ENCODE measurements around the gene MUC2. TPM values are rescaled to one million over a fixed set of nuclear protein-coding genes. Genes with fewer than 3 reads are reported as not detected.

MUC2 gene
- total and polyA plus RNA-seq, 2 of the 4 experiments (the other 2 are of a cell fraction): not detected

DNA sequence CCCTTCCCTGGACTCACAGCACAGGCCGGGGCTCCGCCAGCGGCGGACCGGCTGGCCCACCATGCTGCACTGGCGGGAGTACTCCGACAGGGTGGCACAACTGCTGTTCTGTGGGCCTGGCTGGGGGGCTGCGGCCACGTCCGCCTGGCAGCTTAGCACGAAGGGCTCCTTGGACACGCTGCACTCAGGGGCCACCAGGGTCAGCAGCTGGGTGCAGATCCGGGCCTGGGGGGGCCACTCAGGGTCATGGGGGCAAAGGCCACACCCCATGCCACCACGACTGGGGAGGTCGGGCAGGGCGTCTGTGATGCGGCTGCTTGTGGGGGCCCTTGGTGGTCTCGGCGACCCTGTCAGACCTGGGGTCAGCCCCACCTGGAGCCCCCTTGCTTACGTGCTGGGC, 44.1 kb upstream of the MUC2 start:
- no peak overlapping the region for H4K91ac ChIP-seq (ENCODE audit: insufficient read depth, low read depth, low read length)
- no peak overlapping the region for H2AFZ ChIP-seq (replicated peaks; ENCODE audit: low read length, poor library complexity)
- H3K56ac ChIP-seq (ENCODE audit: extremely low read depth, insufficient read depth, low read length): no peak overlapping the region
- no peak for ATAC-seq (ENCODE audit: low read depth)
- no peaks in the 10 kb centered on the region for H3K36me3 ChIP-seq (ENCODE audit: control insufficient read depth, insufficient read depth, low read length)
- no peaks in the 10 kb centered on the region for H3K79me1 ChIP-seq (ENCODE audit: low read depth in 1 of 2, low read length in 2 of 2)
- no peak for TF ChIP-seq RCOR1 (IDR thresholded peaks at IDR 0.05; ENCODE audit: insufficient replicate concordance, low read length)
- TF ChIP-seq MXI1 (IDR thresholded peaks at IDR 0.05; ENCODE audit: borderline replicate concordance, low read depth, low read length): no peak
- no peak for TF ChIP-seq RAD21 (IDR thresholded peaks at IDR 0.05; ENCODE audit: low read length)
- TF ChIP-seq, protein P1, sequence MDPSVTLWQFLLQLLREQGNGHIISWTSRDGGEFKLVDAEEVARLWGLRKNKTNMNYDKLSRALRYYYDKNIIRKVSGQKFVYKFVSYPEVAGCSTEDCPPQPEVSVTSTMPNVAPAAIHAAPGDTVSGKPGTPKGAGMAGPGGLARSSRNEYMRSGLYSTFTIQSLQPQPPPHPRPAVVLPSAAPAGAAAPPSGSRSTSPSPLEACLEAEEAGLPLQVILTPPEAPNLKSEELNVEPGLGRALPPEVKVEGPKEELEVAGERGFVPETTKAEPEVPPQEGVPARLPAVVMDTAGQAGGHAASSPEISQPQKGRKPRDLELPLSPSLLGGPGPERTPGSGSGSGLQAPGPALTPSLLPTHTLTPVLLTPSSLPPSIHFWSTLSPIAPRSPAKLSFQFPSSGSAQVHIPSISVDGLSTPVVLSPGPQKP (IDR thresholded peaks at IDR 0.05; ENCODE audit: borderline replicate concordance, low read depth, low read length): no peak
- TF ChIP-seq RFX5 (IDR thresholded peaks at IDR 0.05; ENCODE audit: low read depth, low read length): no peak
- TF ChIP-seq, protein P2, sequence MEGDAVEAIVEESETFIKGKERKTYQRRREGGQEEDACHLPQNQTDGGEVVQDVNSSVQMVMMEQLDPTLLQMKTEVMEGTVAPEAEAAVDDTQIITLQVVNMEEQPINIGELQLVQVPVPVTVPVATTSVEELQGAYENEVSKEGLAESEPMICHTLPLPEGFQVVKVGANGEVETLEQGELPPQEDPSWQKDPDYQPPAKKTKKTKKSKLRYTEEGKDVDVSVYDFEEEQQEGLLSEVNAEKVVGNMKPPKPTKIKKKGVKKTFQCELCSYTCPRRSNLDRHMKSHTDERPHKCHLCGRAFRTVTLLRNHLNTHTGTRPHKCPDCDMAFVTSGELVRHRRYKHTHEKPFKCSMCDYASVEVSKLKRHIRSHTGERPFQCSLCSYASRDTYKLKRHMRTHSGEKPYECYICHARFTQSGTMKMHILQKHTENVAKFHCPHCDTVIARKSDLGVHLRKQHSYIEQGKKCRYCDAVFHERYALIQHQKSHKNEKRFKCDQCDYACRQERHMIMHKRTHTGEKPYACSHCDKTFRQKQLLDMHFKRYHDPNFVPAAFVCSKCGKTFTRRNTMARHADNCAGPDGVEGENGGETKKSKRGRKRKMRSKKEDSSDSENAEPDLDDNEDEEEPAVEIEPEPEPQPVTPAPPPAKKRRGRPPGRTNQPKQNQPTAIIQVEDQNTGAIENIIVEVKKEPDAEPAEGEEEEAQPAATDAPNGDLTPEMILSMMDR (conservative IDR thresholded peaks at IDR 0.05; ENCODE audit: low read depth, low read length): no peak
- no peak overlapping the region for H2BK20ac ChIP-seq (ENCODE audit: low read depth, low read length)
- CTCF ChIA-PET: no interaction called here
- no peaks in the 10 kb centered on the region for H3K27me3 ChIP-seq (ENCODE audit: control insufficient read depth, insufficient read depth, low read length)
- no peaks in the 10 kb centered on the region for H3K9me1 ChIP-seq (ENCODE audit: insufficient read depth, low read length)
- H4K20me1 ChIP-seq (ENCODE audit: insufficient read depth, low read length): peaks cover 6% of the 10 kb centered on the region; the same call in 1 of the 2 replicates
- no peak overlapping the region for H2AK5ac ChIP-seq (ENCODE audit: low read depth, low read length)
- H2AK9ac ChIP-seq (replicated peaks; ENCODE audit: low read depth, low read length, poor library complexity): no peak overlapping the region
- no peak overlapping the region for H3K4ac ChIP-seq (ENCODE audit: low read depth, low read length)
- no peak overlapping the region for H2BK120ac ChIP-seq (ENCODE audit: low read depth, low read length)
- no peak overlapping the region for H3K18ac ChIP-seq (ENCODE audit: low read depth, low read length)
- no peak overlapping the region for H3K27ac ChIP-seq (ENCODE audit: insufficient read depth, low read length)
- no peak overlapping the region for H3K23ac ChIP-seq (ENCODE audit: low read depth, low read length)
- WGBS, 2 experiments (ENCODE audit: extremely low coverage in 2 of 2, insufficient read length in 1 of 2): 55% methylated on average over 17 of the region's 20 CpGs; no CpG with 5 or more reads in 1 of the 2 experiments
- no TSS peak for BruUV-seq (replicated peaks)
- DNase-seq: no peak
- H2BK15ac ChIP-seq (ENCODE audit: low read depth, low read length): no peak overlapping the region
- no peak overlapping the region for H3K14ac ChIP-seq (replicated peaks; ENCODE audit: low read depth, low read length)
- dilution Hi-C loops (cut with HindIII; ENCODE audit: low sequenced_read_pairs, unreplicated experiment): no loop called here
- H3K4me1 ChIP-seq (ENCODE audit: control insufficient read depth, insufficient read depth, low read length): no peaks in the 10 kb centered on the region
- in situ Hi-C loops (cut with MboI; ENCODE audit: low sequenced_read_pairs): no loop called here
- POLR2A ChIA-PET (ENCODE audit: unreplicated experiment): no interaction called here
- H4K5ac ChIP-seq (ENCODE audit: low read depth, low read length): no peak overlapping the region
- intact Hi-C loops (cut with micrococcal nuclease): no loop called here
- H3K9me3 ChIP-seq (ENCODE audit: control insufficient read depth, insufficient read depth, low read length): no peaks in the 10 kb centered on the region
- H2BK5ac ChIP-seq (ENCODE audit: low read depth, low read length, poor library complexity, severe bottlenecking): no peak overlapping the region
- H3K4me2 ChIP-seq (ENCODE audit: low read depth, low read length): no peak overlapping the region
- H3K9ac ChIP-seq (ENCODE audit: low read depth, low read length): no peak overlapping the region
- H3K4me3 ChIP-seq (ENCODE audit: insufficient read depth, low read depth, low read length): no peak overlapping the region
- no peak overlapping the region for H4K8ac ChIP-seq (ENCODE audit: low read depth in 2 of 2, low read length in 2 of 2)

Data from IMR-90 (cell line).